ENCODE results near the gene SLC38A11. TPM values are rescaled to one million over a fixed set of nuclear protein-coding genes. Genes with fewer than 3 reads are reported as not detected.
"Not testable (repeated sequence)": the region's sequence is repeated elsewhere in the genome, so short reads cannot be mapped to it uniquely, and the experiment has no call there.

The SLC38A11 gene
- total RNA-seq, 2 donors from 2014 or later, result not detected

- no peak overlapping the region for H3K27ac Mint-ChIP-seq
- H3K4me3 Mint-ChIP-seq, result no peak overlapping the region
- H3K9me3 Mint-ChIP-seq, result no peaks in the 10 kb centered on the region
- no peaks in the 10 kb centered on the region for H3K36me3 Mint-ChIP-seq (ENCODE audit: insufficient read depth in 2 of 2)
- ATAC-seq (replicated peaks in 1 of 2) (no peak), DNase-seq (no peak)
- H3K27me3 Mint-ChIP-seq (ENCODE audit: low read depth), result no peaks in the 10 kb centered on the region
- H3K4me1 Mint-ChIP-seq (ENCODE audit: low read depth), result no peaks in the 10 kb centered on the region
Measured at GRCh38 chr2:164875334-164876205, 79.8 kb downstream of the SLC38A11 start.

- Mint-ChIP-seq H3K4me3 (no peak overlapping the region), H3K27ac (no peak overlapping the region), H3K36me3 (ENCODE audit: insufficient read depth in 2 of 2) (no peaks in the 10 kb centered on the region), H3K4me1 (ENCODE audit: low read depth) (no peaks in the 10 kb centered on the region), H3K9me3 (no peaks in the 10 kb centered on the region), H3K27me3 (ENCODE audit: low read depth) (peaks cover 5% of the 10 kb centered on the region)
- DNase-seq, result no peak
- no peak for ATAC-seq (replicated peaks in 1 of 2)
Measured at GRCh38 chr2:164873210-164873908, 82.0 kb downstream of the SLC38A11 start.

GRCh38 chr2:164871404-164871803 is 83.9 kb downstream of the SLC38A11 start:
- Mint-ChIP-seq H3K27me3 (ENCODE audit: low read depth) (peaks cover 6% of the 10 kb centered on the region), H3K9me3 (no peaks in the 10 kb centered on the region), H3K4me3 (no peak overlapping the region), H3K36me3 (ENCODE audit: insufficient read depth in 2 of 2) (no peaks in the 10 kb centered on the region), H3K27ac (no peak overlapping the region), H3K4me1 (ENCODE audit: low read depth) (no peaks in the 10 kb centered on the region)
- DNase-seq, result no peak
- no peak for ATAC-seq (replicated peaks in 1 of 2)

- Mint-ChIP-seq H3K4me1 (ENCODE audit: low read depth) (no peaks in the 10 kb centered on the region), H3K27ac (no peak overlapping the region), H3K36me3 (ENCODE audit: insufficient read depth in 2 of 2) (no peaks in the 10 kb centered on the region), H3K4me3 (no peak overlapping the region), H3K27me3 (ENCODE audit: low read depth) (peaks cover 6% of the 10 kb centered on the region), H3K9me3 (no peaks in the 10 kb centered on the region)
- DNase-seq (no peak), ATAC-seq (replicated peaks in 1 of 2) (no peak)
Measured at GRCh38 chr2:164869420-164869772, 85.9 kb downstream of the SLC38A11 start.

GRCh38 chr2:164868563-164869419 is 86.5 kb downstream of the SLC38A11 start:
- no peak overlapping the region for H3K4me3 Mint-ChIP-seq

GRCh38 chr2:164867779-164868397 is 87.4 kb downstream of the SLC38A11 start:
- Mint-ChIP-seq H3K9me3 (no peaks in the 10 kb centered on the region), H3K27me3 (ENCODE audit: low read depth) (peaks cover 6% of the 10 kb centered on the region), H3K27ac (no peak overlapping the region), H3K4me3 (no peak overlapping the region), H3K36me3 (ENCODE audit: insufficient read depth in 2 of 2) (no peaks in the 10 kb centered on the region), H3K4me1 (ENCODE audit: low read depth) (no peaks in the 10 kb centered on the region)
- ATAC-seq (replicated peaks in 1 of 2), result no peak
- no peak for DNase-seq

More at GRCh38 chr2:164868563-164869419, 86.5 kb downstream of the SLC38A11 start:
- Mint-ChIP-seq H3K27ac (no peak overlapping the region), H3K9me3 (no peaks in the 10 kb centered on the region), H3K36me3 (ENCODE audit: insufficient read depth in 2 of 2) (no peaks in the 10 kb centered on the region), H3K4me1 (ENCODE audit: low read depth) (no peaks in the 10 kb centered on the region), H3K27me3 (ENCODE audit: low read depth) (peaks cover 6% of the 10 kb centered on the region)
- DNase-seq (no peak), ATAC-seq (replicated peaks in 1 of 2) (no peak)

GRCh38 chr2:164866381-164866780 is 88.9 kb downstream of the SLC38A11 start:
- not testable (repeated sequence) for ATAC-seq (replicated peaks in 1 of 2); H3K27ac Mint-ChIP-seq; H3K36me3 Mint-ChIP-seq (ENCODE audit: insufficient read depth in 2 of 2); DNase-seq; H3K4me3 Mint-ChIP-seq; H3K9me3 Mint-ChIP-seq; H3K27me3 Mint-ChIP-seq (ENCODE audit: low read depth); H3K4me1 Mint-ChIP-seq (ENCODE audit: low read depth)

- Mint-ChIP-seq H3K9me3 (peaks cover 2 to 3% of the 10 kb centered on the region in 2 donors), H3K36me3 (ENCODE audit: insufficient read depth in 2 of 2) (no peaks in the 10 kb centered on the region), H3K4me1 (ENCODE audit: low read depth) (no peaks in the 10 kb centered on the region), H3K27me3 (ENCODE audit: low read depth) (no peaks in the 10 kb centered on the region), H3K27ac (no peak overlapping the region), H3K4me3 (no peak overlapping the region)
- DNase-seq (no peak), ATAC-seq (replicated peaks in 1 of 2) (no peak)
Measured at GRCh38 chr2:164860694-164861042, 94.7 kb downstream of the SLC38A11 start.

- H3K27ac Mint-ChIP-seq; ATAC-seq (replicated peaks in 1 of 2); DNase-seq; H3K36me3 Mint-ChIP-seq (ENCODE audit: insufficient read depth in 2 of 2); H3K4me1 Mint-ChIP-seq (ENCODE audit: low read depth); H3K9me3 Mint-ChIP-seq; H3K27me3 Mint-ChIP-seq (ENCODE audit: low read depth); H3K4me3 Mint-ChIP-seq: not testable (repeated sequence)
Measured at GRCh38 chr2:164859906-164860693, 95.2 kb downstream of the SLC38A11 start.

- no peak for DNase-seq
- no peak for ATAC-seq (replicated peaks in 1 of 2)
- no peaks in the 10 kb centered on the region for H3K4me1 Mint-ChIP-seq (ENCODE audit: low read depth)
- H3K36me3 Mint-ChIP-seq (ENCODE audit: insufficient read depth in 2 of 2), result no peaks in the 10 kb centered on the region
- no peaks in the 10 kb centered on the region for H3K27me3 Mint-ChIP-seq (ENCODE audit: low read depth)
- H3K9me3 Mint-ChIP-seq, result peaks cover 2 to 3% of the 10 kb centered on the region in 2 donors
- no peak overlapping the region for H3K27ac Mint-ChIP-seq
- H3K4me3 Mint-ChIP-seq, result no peak overlapping the region
Measured at GRCh38 chr2:164859251-164859818, 96.0 kb downstream of the SLC38A11 start.

- Mint-ChIP-seq H3K36me3 (ENCODE audit: insufficient read depth in 2 of 2) (no peaks in the 10 kb centered on the region), H3K4me3 (no peak overlapping the region)
Measured at GRCh38 chr2:164852086-164852485, 103.2 kb downstream of the SLC38A11 start.

GRCh38 chr2:164850235-164850634 is 105.1 kb downstream of the SLC38A11 start:
- no peak for DNase-seq
- Mint-ChIP-seq H3K27me3 (ENCODE audit: low read depth) (peaks cover 29% of the 10 kb centered on the region), H3K4me3 (no peak overlapping the region), H3K4me1 (ENCODE audit: low read depth) (no peaks in the 10 kb centered on the region), H3K27ac (no peak overlapping the region), H3K9me3 (no peaks in the 10 kb centered on the region), H3K36me3 (ENCODE audit: insufficient read depth in 2 of 2) (no peaks in the 10 kb centered on the region)
- no peak for ATAC-seq (replicated peaks in 1 of 2)

More at GRCh38 chr2:164852086-164852485, 103.2 kb downstream of the SLC38A11 start:
- no peak overlapping the region for H3K27ac Mint-ChIP-seq
- DNase-seq (no peak), ATAC-seq (replicated peaks in 1 of 2) (no peak)
- no peaks in the 10 kb centered on the region for H3K9me3 Mint-ChIP-seq
- no peaks in the 10 kb centered on the region for H3K4me1 Mint-ChIP-seq (ENCODE audit: low read depth)
- H3K27me3 Mint-ChIP-seq (ENCODE audit: low read depth), result peaks cover 22% of the 10 kb centered on the region
